ENCODE results near the gene ACTL8.

ACTL8 gene

GRCh38 chr1:17755120-17755519 is at the start of gene ACTL8:
TSS of gene ACTL8 (plus strand) at chr1:17755333. CDS start at chr1:17823009, 67,676 bp downstream.
- Histone ChIP-seq H3K9me3 (ENCODE audit: low read length) (peaks cover 5% of the 10 kb centered on the region), H3K4me1 (ENCODE audit: insufficient read depth, low read length) (no peaks in the 10 kb centered on the region), H3K4me3 (ENCODE audit: low read length) (no peak within 1 kb of the TSS), H3K27me3 (ENCODE audit: insufficient read depth, low read length) (no peaks in the 10 kb centered on the region), H2AFZ (ENCODE audit: low read depth, low read length) (no peak within 1 kb of the TSS), H3K36me3 (ENCODE audit: insufficient read depth, low read length) (no peaks in the 10 kb centered on the region)

GRCh38 chr1:17706445-17706844 is 48.7 kb upstream of the ACTL8 start:
- Histone ChIP-seq H3K27me3 (ENCODE audit: insufficient read depth, low read length) (no peaks in the 10 kb centered on the region), H3K4me3 (ENCODE audit: low read length) (no peak overlapping the region), H3K4me1 (ENCODE audit: insufficient read depth, low read length) (peaks cover 9% of the 10 kb centered on the region), H2AFZ (ENCODE audit: low read depth, low read length) (no peak overlapping the region), H3K36me3 (ENCODE audit: insufficient read depth, low read length) (no peaks in the 10 kb centered on the region), H3K9me3 (ENCODE audit: low read length) (no peaks in the 10 kb centered on the region)

GRCh38 chr1:17709981-17710380 is 45.2 kb upstream of the ACTL8 start:
- no peaks in the 10 kb centered on the region for H3K4me1 ChIP-seq (ENCODE audit: insufficient read depth, low read length)
- H3K27me3 ChIP-seq (ENCODE audit: insufficient read depth, low read length), result peaks cover 3% of the 10 kb centered on the region
- H2AFZ ChIP-seq (ENCODE audit: low read depth, low read length), result no peak overlapping the region
- H3K4me3 ChIP-seq (ENCODE audit: low read length), result no peak overlapping the region
- no peaks in the 10 kb centered on the region for H3K36me3 ChIP-seq (ENCODE audit: insufficient read depth, low read length)
- no peaks in the 10 kb centered on the region for H3K9me3 ChIP-seq (ENCODE audit: low read length)

- Histone ChIP-seq H3K4me1 (ENCODE audit: insufficient read depth, low read length) (no peaks in the 10 kb centered on the region), H3K27me3 (ENCODE audit: insufficient read depth, low read length) (peaks cover 6% of the 10 kb centered on the region), H2AFZ (ENCODE audit: low read depth, low read length) (no peak overlapping the region), H3K4me3 (ENCODE audit: low read length) (no peak overlapping the region), H3K36me3 (ENCODE audit: insufficient read depth, low read length) (no peaks in the 10 kb centered on the region), H3K9me3 (ENCODE audit: low read length) (no peaks in the 10 kb centered on the region)
These were observed 44.1 kb upstream of the ACTL8 start for GRCh38 chr1:17710889-17711576.

- Histone ChIP-seq H3K27me3 (ENCODE audit: insufficient read depth, low read length) (peaks cover 6% of the 10 kb centered on the region), H2AFZ (ENCODE audit: low read depth, low read length) (no peak overlapping the region), H3K4me1 (ENCODE audit: insufficient read depth, low read length) (no peaks in the 10 kb centered on the region), H3K36me3 (ENCODE audit: insufficient read depth, low read length) (no peaks in the 10 kb centered on the region), H3K4me3 (ENCODE audit: low read length) (no peak overlapping the region), H3K9me3 (ENCODE audit: low read length) (no peaks in the 10 kb centered on the region)
These were observed 43.6 kb upstream of the ACTL8 start for GRCh38 chr1:17711577-17711910.

GRCh38 chr1:17711941-17712340 is 43.2 kb upstream of the ACTL8 start:
- H3K4me3 ChIP-seq (ENCODE audit: low read length), result no peak overlapping the region

GRCh38 chr1:17713993-17714392 is 41.1 kb upstream of the ACTL8 start:
- Histone ChIP-seq H3K27me3 (ENCODE audit: insufficient read depth, low read length) (peaks cover 6% of the 10 kb centered on the region), H2AFZ (ENCODE audit: low read depth, low read length) (no peak overlapping the region), H3K9me3 (ENCODE audit: low read length) (no peaks in the 10 kb centered on the region), H3K4me1 (ENCODE audit: insufficient read depth, low read length) (no peaks in the 10 kb centered on the region), H3K36me3 (ENCODE audit: insufficient read depth, low read length) (no peaks in the 10 kb centered on the region), H3K4me3 (ENCODE audit: low read length) (no peak overlapping the region)

More at GRCh38 chr1:17711941-17712340, 43.2 kb upstream of the ACTL8 start:
- Histone ChIP-seq H3K36me3 (ENCODE audit: insufficient read depth, low read length) (no peaks in the 10 kb centered on the region), H2AFZ (ENCODE audit: low read depth, low read length) (no peak overlapping the region), H3K4me1 (ENCODE audit: insufficient read depth, low read length) (no peaks in the 10 kb centered on the region), H3K27me3 (ENCODE audit: insufficient read depth, low read length) (peaks cover 6% of the 10 kb centered on the region), H3K9me3 (ENCODE audit: low read length) (no peaks in the 10 kb centered on the region)

- no peak overlapping the region for H3K4me3 ChIP-seq (ENCODE audit: low read length)
- H3K9me3 ChIP-seq (ENCODE audit: low read length), result no peaks in the 10 kb centered on the region
- H3K4me1 ChIP-seq (ENCODE audit: insufficient read depth, low read length), result no peaks in the 10 kb centered on the region
- peaks cover 6% of the 10 kb centered on the region for H3K27me3 ChIP-seq (ENCODE audit: insufficient read depth, low read length)
- no peaks in the 10 kb centered on the region for H3K36me3 ChIP-seq (ENCODE audit: insufficient read depth, low read length)
- no peak overlapping the region for H2AFZ ChIP-seq (ENCODE audit: low read depth, low read length)
These were observed 37.3 kb upstream of the ACTL8 start for GRCh38 chr1:17717594-17718535.

- no peaks in the 10 kb centered on the region for H3K4me1 ChIP-seq (ENCODE audit: insufficient read depth, low read length)
- H3K36me3 ChIP-seq (ENCODE audit: insufficient read depth, low read length), result no peaks in the 10 kb centered on the region
- no peak overlapping the region for H3K4me3 ChIP-seq (ENCODE audit: low read length)
- no peaks in the 10 kb centered on the region for H3K9me3 ChIP-seq (ENCODE audit: low read length)
- peaks cover 5% of the 10 kb centered on the region for H3K27me3 ChIP-seq (ENCODE audit: insufficient read depth, low read length)
- H2AFZ ChIP-seq (ENCODE audit: low read depth, low read length), result no peak overlapping the region
These were observed 35.3 kb upstream of the ACTL8 start for GRCh38 chr1:17719874-17720273.

- Histone ChIP-seq H3K27me3 (ENCODE audit: insufficient read depth, low read length) (peaks cover 2% of the 10 kb centered on the region), H3K36me3 (ENCODE audit: insufficient read depth, low read length) (no peaks in the 10 kb centered on the region), H2AFZ (ENCODE audit: low read depth, low read length) (no peak overlapping the region), H3K4me1 (ENCODE audit: insufficient read depth, low read length) (no peaks in the 10 kb centered on the region), H3K4me3 (ENCODE audit: low read length) (no peak overlapping the region), H3K9me3 (ENCODE audit: low read length) (no peaks in the 10 kb centered on the region)
These were observed 33.7 kb upstream of the ACTL8 start for GRCh38 chr1:17721444-17721843.

GRCh38 chr1:17723684-17724083 is 31.4 kb upstream of the ACTL8 start:
- Histone ChIP-seq H2AFZ (ENCODE audit: low read depth, low read length) (no peak overlapping the region), H3K27me3 (ENCODE audit: insufficient read depth, low read length) (peaks cover 2% of the 10 kb centered on the region), H3K4me1 (ENCODE audit: insufficient read depth, low read length) (no peaks in the 10 kb centered on the region), H3K36me3 (ENCODE audit: insufficient read depth, low read length) (no peaks in the 10 kb centered on the region), H3K4me3 (ENCODE audit: low read length) (no peak overlapping the region), H3K9me3 (ENCODE audit: low read length) (no peaks in the 10 kb centered on the region)

- Histone ChIP-seq H3K4me1 (ENCODE audit: insufficient read depth, low read length) (no peaks in the 10 kb centered on the region), H3K9me3 (ENCODE audit: low read length) (no peaks in the 10 kb centered on the region), H3K4me3 (ENCODE audit: low read length) (no peak overlapping the region), H3K36me3 (ENCODE audit: insufficient read depth, low read length) (no peaks in the 10 kb centered on the region), H2AFZ (ENCODE audit: low read depth, low read length) (no peak overlapping the region), H3K27me3 (ENCODE audit: insufficient read depth, low read length) (peaks cover 2% of the 10 kb centered on the region)
These were observed 31.0 kb upstream of the ACTL8 start for GRCh38 chr1:17724150-17724549.

- H3K4me1 ChIP-seq (ENCODE audit: insufficient read depth, low read length), result no peaks in the 10 kb centered on the region
- H3K27me3 ChIP-seq (ENCODE audit: insufficient read depth, low read length), result peaks cover 2% of the 10 kb centered on the region
- H3K9me3 ChIP-seq (ENCODE audit: low read length), result no peaks in the 10 kb centered on the region
- no peak overlapping the region for H2AFZ ChIP-seq (ENCODE audit: low read depth, low read length)
- no peaks in the 10 kb centered on the region for H3K36me3 ChIP-seq (ENCODE audit: insufficient read depth, low read length)
- H3K4me3 ChIP-seq (ENCODE audit: low read length), result no peak overlapping the region
These were observed 29.9 kb upstream of the ACTL8 start for GRCh38 chr1:17725084-17725719.
